BJ (cell line): Measurements from ENCODE around the gene CTNNA2. TPM values are rescaled to one million over a fixed set of nuclear protein-coding genes. Genes with fewer than 3 reads are reported as not detected.

Experiments used
- CTCF ChIA-PET: fragments of 350-600 bp; formaldehyde crosslinking; extraction: SDS; loops from one replicate; lab custom pipeline; 2021; ENCODE audit warnings: antibody characterized with exemption, inconsistent platforms; lab: Yijun Ruan, JAX
- POLR2A ChIA-PET: fragments of 300-600 bp; sonication (Branson Sonifier 250); formaldehyde crosslinking; extraction: SDS; loops from one replicate; lab custom pipeline; 2021; ENCODE audit warnings: antibody characterized with exemption; lab: Charles Lee
- DNase-seq: peaks from one replicate; pipeline ENCODE4 v3.0.0-alpha.2; 2011; ENCODE audit warnings: low read depth
- H3K27me3 ChIP-seq: 2 replicates; pipeline ENCODE4 v1.6.0; 2011; ENCODE audit warnings: low read length; ENCODE audit not compliant: control insufficient read depth, insufficient read depth
- H3K36me3 ChIP-seq: 2 replicates; pipeline ENCODE4 v1.5.1; 2011; ENCODE audit warnings: low read length; ENCODE audit not compliant: control insufficient read depth, insufficient read depth
- H3K4me3 ChIP-seq: 2 replicates; pipeline ENCODE4 v1.5.1; 2011; ENCODE audit warnings: low read depth, mild to moderate bottlenecking, control low read depth, low read length
- polyA plus RNA-seq: library from polyadenylated mRNA; depleted of rRNA; stranded (reverse); fragments of >200 nt; gene quantifications from 2 replicates; pipeline ENCODE4 v1.2.3, GENCODE V29; 2011
- TF ChIP-seq, protein P1 (sequence below): IDR thresholded peaks from 2 replicates; pipeline ENCODE4 v1.5.1; 2011; ENCODE audit warnings: low read depth, mild to moderate bottlenecking, control low read depth, inconsistent platforms, low read length, moderate library complexity; ENCODE audit not compliant: insufficient read depth

Gene CTNNA2
- polyA plus RNA-seq, 1 experiment = not detected

DNA sequence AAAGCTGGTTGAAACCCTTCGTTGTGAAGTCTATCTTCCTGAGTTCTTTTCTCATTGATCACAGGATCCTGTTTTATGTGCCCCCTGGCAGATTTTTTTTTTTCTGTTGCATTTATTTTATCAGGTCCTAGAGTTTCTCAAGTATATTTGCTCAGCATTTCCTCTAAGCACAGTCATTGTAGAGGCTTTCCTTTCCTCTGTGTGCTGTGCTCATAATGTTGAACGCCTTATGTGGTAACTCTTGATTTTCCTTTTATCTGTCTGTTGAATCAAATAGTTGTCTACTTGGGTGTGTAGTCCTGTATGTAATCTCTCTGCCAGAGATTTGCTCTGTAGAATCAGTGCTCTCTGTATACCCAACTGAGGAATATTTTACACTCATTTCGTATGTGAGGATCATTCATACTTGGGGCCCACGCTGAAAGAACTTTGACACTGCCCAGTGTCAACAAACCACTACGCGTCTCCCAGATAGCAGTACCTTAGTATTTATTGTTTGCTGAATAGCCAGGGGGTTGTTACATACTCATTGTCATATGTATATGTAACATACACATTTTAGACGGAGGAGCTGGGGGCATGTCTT is 118.2 kb downstream of the CTNNA2 start:
- ChIA-PET CTCF (interaction anchor here (1.7 kb wide), 1 partner anchor 13 kb away, joined by 3 read pairs; no protein-coding TSS in a partner anchor), POLR2A (no interaction called here)
- no peaks in the 10 kb centered on the region for H3K36me3 ChIP-seq
- DNase-seq = no peak
- H3K4me3 ChIP-seq = no peak overlapping the region
- no peaks in the 10 kb centered on the region for H3K27me3 ChIP-seq
- TF ChIP-seq, protein P1, sequence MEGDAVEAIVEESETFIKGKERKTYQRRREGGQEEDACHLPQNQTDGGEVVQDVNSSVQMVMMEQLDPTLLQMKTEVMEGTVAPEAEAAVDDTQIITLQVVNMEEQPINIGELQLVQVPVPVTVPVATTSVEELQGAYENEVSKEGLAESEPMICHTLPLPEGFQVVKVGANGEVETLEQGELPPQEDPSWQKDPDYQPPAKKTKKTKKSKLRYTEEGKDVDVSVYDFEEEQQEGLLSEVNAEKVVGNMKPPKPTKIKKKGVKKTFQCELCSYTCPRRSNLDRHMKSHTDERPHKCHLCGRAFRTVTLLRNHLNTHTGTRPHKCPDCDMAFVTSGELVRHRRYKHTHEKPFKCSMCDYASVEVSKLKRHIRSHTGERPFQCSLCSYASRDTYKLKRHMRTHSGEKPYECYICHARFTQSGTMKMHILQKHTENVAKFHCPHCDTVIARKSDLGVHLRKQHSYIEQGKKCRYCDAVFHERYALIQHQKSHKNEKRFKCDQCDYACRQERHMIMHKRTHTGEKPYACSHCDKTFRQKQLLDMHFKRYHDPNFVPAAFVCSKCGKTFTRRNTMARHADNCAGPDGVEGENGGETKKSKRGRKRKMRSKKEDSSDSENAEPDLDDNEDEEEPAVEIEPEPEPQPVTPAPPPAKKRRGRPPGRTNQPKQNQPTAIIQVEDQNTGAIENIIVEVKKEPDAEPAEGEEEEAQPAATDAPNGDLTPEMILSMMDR = no peak

DNA sequence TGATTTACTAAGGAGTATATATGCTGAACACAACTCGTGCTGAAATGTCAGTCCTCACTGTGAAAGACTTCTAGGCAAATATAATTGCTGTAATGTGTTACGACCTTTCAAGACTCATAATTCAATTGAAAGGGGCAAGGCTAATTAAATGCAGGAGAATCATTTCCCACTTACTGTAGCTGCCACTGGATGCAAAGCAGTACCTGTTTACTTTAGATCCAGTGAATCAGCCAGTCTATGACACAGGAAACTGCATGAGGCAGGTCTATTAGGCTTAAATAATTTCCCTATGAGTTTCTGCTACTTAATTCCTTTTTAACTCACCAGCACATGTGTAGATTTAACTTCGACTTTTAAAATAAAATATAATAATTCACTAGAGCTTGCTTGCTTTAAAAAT is 125.6 kb downstream of the CTNNA2 start:
- CTCF ChIA-PET = no interaction called here
- Histone ChIP-seq H3K36me3 (no peaks in the 10 kb centered on the region), H3K27me3 (no peaks in the 10 kb centered on the region), H3K4me3 (no peak overlapping the region)
- TF ChIP-seq, protein P1 = no peak
- POLR2A ChIA-PET = no interaction called here
- DNase-seq = no peak

DNA sequence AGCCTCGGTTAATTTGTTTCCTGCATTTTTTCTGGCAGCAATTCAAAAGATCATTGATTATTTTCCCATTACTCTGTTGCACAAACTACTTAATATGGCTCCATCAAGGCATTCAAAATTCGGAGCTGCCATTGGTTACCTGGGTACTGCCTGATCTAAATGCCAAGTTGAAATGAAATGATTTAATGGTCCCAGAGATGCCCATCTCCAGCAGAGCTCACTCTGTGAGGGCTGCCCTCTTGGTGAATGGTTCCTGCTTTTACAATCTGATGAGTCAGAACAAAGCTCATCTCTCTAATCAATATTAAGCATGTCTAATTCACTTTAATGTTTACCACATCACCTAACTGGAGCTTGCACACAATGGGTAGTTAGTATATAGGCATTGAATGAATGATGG is 126.1 kb downstream of the CTNNA2 start:
- ChIA-PET POLR2A (no interaction called here), CTCF (no interaction called here)
- Histone ChIP-seq H3K36me3 (no peaks in the 10 kb centered on the region), H3K27me3 (no peaks in the 10 kb centered on the region), H3K4me3 (no peak overlapping the region)
- DNase-seq = no peak
- TF ChIP-seq, protein P1 = no peak

DNA sequence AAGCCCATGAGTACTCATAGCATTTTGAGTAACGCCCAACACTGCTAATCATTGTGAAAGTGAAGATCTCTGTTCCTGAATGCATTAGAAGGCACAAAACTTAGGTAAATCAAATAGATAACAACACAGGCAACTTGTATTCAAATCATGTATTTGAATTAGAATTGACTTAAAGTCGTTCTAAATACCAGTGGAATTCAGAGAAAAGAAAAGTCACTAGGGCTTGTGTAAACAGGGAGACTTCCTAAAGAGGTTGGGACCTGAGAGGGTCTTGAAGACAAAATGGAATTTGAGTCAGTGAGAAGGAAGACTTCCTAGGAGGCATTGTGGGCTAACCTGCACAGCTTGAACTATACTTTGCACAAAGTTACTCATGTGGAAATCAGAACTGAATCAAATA is 127.2 kb downstream of the CTNNA2 start:
- CTCF ChIA-PET = no interaction called here
- TF ChIP-seq, protein P1 = no peak
- no peak for DNase-seq
- POLR2A ChIA-PET = no interaction called here
- Histone ChIP-seq H3K27me3 (no peaks in the 10 kb centered on the region), H3K36me3 (no peaks in the 10 kb centered on the region), H3K4me3 (no peak overlapping the region)

DNA sequence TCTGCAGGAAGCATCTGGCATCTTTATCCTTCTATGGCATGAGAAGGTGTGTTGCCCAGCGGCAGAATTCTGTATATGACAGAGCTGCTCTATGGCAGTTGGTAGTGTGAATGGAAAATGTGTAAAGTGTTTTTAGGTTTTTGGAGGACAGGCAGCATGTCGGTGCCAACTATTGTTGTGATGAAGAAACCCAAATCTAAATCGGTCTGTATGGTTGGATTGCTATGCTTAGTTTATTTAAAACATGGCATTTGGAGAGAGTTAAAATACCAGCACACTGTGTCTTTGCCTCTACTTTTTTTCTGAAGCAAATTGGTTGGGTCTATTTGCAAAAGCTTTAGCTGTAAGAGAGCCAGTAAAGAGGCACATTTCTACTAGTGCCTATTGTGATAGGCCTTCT is 136.7 kb downstream of the CTNNA2 start:
- no peak for DNase-seq
- ChIA-PET POLR2A (no interaction called here), CTCF (no interaction called here)
- TF ChIP-seq, protein P1 = no peak
- Histone ChIP-seq H3K4me3 (no peak overlapping the region), H3K27me3 (no peaks in the 10 kb centered on the region), H3K36me3 (no peaks in the 10 kb centered on the region)
